HG03565 (cell line): Measurements from ENCODE around the gene AKAP8L.
A peak's percentile ranks its signal among the peaks of the same experiment; 100 is the strongest.

Source experiments
- ATAC-seq: cut with Tn5 transposase; IDR thresholded peaks from one replicate; pipeline ENCODE4 v1.9.1; 2021; ENCODE audit warnings: mild to moderate bottlenecking, moderate library complexity; ENCODE audit not compliant: unreplicated experiment

Gene AKAP8L, protein sequence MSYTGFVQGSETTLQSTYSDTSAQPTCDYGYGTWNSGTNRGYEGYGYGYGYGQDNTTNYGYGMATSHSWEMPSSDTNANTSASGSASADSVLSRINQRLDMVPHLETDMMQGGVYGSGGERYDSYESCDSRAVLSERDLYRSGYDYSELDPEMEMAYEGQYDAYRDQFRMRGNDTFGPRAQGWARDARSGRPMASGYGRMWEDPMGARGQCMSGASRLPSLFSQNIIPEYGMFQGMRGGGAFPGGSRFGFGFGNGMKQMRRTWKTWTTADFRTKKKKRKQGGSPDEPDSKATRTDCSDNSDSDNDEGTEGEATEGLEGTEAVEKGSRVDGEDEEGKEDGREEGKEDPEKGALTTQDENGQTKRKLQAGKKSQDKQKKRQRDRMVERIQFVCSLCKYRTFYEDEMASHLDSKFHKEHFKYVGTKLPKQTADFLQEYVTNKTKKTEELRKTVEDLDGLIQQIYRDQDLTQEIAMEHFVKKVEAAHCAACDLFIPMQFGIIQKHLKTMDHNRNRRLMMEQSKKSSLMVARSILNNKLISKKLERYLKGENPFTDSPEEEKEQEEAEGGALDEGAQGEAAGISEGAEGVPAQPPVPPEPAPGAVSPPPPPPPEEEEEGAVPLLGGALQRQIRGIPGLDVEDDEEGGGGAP

DNA sequence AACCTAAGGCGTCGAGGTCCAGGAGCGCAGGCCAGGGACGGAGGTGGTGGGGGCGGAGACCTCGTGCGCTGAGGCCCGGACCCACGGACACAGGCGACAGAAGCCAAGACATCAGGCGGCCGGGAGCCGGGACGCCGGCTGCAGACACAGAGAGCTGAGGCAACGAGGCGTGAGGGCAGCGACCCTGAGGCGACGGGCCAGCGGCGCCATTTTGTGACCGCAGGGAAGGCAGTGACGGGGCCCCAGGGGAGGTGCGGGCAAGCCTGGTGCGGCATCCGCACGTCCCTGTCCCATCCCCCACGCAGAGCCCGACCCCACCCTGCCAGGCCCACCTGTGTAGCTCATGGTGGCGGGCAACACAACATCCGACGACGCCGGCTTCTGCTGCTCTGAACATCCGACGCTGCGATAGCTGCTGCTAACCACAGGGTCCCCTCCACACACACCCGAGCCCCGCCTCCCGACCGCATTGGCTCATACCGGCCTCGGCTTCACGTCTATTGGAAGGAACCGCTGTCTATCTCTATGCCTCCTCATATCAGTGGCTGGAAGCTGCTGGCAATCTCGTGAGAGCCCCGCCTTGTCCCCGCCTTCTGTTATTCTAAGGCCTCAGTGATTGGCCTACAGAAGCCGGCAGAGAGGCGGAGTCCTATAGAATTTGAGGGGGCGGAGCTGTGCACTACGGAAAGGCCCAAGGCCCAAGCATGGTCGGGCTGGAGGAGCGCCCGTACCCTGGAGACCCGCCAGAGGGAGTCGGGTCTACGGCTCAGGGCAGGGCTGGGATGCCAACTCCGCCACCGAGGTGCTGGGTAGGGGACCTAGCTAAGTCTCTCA is at the start of gene AKAP8L:
Gene AKAP8L, minus strand, starts transcription at position 410 of the 834 bp plus-strand sequence. Its CDS starts 65 bp downstream, at position 345.
- peak; percentile 90 for ATAC-seq

- ATAC-seq, result no peak
Measured at GRCh38 chr19:15467734-15468214, 49.0 kb upstream of the AKAP8L start.

- peak; percentile 53 for ATAC-seq
Measured at GRCh38 chr19:15466851-15467733, 48.3 kb upstream of the AKAP8L start.

DNA sequence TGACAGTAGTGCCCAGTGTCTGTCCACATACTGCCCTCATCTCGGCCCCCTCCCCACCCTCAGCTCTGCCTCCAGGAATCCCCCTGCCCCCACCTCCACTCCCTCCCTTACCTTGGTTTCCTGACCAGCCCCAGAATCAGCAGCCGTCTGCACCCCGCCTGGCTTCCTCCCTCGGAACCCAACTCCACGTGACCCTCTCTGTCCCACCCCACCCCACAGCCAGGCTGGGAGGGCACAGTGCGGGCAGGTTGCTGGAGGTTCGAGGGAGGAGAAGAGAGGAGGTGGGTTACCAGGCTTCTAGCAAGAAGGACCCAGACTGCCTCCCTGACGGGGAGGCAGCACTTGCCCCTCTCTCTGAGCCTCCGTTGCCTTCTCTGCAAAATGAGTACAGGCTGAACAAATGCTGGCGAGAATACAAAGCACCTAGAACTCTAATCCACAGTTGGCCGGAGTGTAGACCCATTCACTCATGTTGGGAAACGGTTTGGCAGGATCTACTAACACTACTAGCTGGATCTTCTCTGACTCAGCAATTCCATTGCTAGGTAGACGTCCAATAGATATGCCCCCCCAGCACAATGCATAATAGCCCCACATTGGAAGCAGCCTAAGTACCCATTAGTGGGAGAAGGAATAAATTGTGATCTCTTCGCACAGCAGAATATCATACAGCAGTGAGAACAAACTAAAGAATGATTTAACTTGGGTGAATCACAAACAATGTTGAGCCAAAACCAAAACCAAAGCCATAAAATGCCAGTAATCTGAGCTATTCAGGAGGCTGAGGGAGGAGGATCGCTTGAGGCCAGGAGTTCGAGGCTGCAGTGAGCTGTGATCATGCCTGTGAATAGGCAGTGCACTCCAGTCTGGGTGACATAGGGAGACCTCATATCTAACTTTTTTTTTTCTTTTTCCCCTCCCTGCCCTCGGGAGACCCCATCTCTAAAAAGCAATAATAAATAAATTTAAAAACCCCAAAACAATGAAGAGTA is 45.9 kb upstream of the AKAP8L start, which contains the start of gene RASAL3:
Gene RASAL3, minus strand, starts transcription at position 151 of the 992 bp plus-strand sequence. CDS start 186 bp downstream, outside the sequence.
- no peak for ATAC-seq

DNA sequence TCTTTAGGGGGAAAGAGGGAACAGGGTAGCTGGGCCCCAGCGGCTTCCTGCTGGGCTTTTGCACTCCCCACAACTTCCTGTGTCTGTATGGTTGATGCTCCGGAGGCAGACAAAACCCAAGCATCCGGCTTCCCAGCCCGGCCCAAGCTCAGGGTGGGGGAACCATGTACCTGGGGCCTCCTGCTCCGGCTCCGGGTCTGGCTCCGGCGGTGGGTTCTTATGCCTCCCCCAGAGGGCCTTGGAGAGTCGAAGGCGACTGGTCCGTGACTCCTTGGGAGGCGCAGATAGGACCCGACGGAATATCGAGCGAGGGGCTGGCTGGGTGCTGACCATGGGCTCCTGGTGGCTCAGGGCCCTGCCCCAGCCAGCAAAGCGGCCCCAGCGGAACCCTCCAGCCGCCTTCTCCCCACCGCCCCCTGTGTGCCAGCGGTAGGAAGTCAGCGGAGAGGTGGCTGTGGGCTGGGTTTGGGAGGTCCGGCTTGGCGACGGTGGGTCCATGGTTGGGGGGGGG is 45.1 kb upstream of the AKAP8L start:
- ATAC-seq, result no peak

DNA sequence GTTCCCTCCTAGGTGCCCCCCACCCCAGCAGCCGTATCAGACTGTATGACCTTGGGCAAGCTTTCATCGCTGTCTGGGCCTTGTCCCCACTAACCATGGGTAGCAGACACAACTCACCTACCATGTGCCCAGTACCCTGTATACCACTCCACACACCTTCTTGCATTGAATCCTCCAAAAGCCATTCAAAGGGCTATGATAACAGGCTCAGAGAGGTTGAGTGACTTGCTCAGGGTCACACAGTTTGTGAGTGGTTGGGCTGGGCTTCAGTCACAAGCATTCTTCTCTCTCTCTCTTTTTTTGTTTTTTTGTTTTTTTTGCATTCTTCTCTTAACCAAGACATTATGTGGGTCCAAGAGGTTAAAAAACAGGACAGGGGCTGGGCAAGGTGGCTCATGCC is 42.9 kb upstream of the AKAP8L start:
- ATAC-seq, result no peak

DNA sequence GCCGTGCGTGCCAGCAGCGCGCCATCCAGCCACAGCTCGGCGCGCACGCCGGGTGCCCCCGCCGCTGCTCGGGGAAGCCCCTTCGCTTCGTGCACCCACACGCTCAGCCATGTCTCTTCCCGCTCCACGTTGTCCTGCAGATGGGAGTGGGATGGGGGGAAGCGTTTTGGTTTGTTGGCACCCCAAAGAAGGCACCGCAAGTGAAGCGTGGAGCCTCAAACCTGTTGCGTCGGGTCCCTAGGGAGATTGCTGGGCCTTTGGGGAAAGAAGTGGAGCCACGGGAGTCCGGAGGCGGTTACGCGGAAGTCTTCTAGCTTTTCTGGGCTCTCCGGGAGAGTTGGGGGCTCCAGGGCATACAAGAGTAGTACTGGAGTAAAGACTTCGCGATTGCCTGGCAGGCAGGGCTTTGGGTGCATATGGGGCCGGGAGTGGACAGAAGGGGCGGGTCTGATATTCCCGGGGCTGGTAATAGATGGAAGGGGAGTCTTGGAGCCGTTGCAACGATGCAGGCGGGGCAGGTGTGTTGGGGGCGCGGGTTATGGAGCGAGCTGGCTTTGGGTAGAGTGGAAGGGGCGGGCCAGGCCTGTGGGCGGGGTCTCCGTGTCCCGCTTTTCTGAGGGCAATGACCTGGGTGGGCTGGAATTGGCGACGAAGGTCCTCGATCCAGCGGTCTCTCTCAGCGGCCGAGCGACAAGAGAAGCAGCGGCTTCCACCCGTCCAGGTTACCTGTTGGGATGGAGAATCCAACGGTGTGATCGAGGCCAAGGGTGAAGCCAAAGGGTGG is 39.1 kb upstream of the AKAP8L start:
- ATAC-seq, result no peak

DNA sequence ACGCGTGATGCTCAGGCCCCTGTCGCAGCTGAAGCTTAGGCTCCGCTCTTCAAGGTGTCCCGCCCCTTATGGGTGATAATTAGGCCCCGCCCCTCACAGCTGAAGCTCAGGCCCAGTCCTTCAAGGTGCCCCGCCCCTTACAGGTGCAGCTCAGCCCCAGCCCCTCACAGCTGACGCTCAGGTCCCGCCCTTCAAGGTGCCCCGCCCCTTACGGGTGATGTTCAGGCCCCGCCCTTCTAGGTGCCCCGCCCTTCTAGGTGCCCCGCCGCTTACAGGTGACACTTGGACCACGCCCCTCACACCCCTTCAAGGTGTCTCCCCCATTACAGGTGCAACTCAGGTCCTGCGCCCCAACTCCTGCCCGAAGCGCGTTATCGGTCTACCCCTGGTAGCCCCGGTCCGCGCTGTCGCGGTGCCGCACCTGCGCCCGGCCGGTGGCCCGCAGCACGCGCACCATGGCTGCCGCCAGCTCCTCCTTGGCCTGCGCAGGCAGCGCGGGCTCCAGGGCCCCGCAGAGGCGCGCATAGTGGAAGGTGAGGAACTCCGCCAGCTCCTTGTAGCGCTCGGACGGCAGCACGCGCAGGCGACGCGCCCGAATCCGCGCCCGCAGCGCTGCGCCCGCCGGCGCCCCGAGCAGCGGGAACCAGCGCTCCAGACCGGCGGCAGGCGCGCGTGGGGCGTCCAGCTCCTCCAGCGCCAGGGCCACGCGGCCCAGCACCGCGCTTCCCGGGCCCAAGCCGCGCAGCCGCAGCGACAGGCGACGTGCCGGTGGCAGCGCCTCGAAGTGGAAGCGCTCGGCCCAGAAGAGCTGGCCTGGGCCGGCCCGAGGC is 38.3 kb upstream of the AKAP8L start:
- no peak for ATAC-seq

DNA sequence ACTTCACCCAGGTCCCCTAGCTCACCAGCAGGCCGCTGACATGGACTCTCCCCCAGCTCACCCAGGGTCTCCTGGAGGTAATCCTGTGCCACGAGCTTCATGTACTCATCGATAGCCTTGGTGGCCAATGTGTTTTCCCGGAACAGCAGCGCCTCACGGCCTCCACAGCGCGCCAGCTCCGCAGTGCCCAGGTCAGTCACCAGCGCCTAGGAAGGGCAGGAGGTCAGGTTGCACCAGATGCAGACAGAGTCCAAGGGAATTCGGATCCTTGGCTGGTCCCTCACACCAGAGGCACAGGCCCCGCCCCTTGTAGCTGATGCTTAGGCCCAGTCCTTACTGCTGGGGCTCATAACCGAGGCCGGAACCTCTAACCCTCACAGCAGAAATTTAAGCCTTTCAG is 37.7 kb upstream of the AKAP8L start:
- no peak for ATAC-seq

- no peak for ATAC-seq
Measured at GRCh38 chr19:15455996-15456395, 37.2 kb upstream of the AKAP8L start.

DNA sequence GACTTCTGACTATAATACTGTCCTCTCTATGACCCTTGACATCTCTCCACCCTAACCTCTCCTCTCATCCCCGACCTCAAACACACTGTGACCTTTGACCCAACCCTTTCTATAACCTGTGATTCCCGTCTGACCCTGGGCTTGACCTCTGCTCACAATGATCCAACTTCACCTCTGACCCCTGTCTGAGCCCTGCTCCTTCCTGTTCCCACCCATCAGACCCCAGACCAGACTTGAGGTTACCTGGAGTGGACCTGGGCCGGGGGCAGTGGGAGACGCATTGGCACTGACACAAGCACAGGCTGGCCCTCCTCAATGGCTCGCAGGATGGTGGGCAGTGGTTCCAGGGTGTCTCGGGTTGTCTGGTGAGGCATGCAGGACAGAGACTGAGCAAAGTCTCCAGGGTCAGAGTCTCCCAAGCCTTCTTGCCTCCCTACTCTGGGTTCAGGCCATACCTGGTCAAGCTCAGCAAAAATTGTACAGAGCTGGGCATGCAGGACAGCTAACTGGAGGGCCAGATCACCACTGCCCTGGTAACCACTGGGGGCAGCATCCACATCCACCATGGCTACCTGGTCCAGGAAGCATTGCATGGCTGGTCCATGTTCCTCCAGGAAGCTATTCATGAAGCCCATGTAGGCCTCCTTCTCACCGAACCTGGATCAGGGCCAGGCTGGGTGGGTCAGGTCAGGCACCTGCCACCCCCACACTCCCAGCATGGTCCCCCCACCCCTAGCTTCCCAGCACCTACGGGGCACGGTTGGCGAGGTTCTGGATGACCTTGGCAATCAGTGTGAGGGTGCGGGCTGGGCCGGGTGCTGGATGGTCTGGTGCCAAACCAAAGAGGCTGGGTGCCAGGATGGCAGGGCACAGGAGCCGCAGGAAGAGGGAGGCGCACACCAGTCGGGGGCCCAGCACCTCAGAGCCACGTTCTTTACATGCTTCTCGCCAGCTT is 35.4 kb upstream of the AKAP8L start:
- no peak for ATAC-seq

GRCh38 chr19:15453091-15453578 is 34.3 kb upstream of the AKAP8L start:
- ATAC-seq, result no peak

- ATAC-seq, result no peak
Measured at GRCh38 chr19:15452111-15453047, 33.6 kb upstream of the AKAP8L start.

DNA sequence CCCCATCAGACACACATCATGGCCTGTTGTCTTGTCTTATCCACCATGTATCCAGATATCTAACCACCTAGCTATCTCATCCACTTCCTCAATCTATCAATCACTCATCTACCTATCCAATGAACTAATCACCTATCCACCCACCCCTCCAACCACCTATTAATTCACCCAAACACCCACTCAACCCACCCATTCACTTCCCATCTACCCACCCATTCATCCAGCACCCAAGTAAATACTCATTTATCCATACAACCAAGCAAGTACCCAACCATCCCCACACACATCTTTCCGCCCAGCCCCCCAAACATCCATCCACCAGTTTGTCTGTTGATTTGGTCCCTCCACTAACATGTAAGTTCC is 31.7 kb upstream of the AKAP8L start:
- ATAC-seq, result no peak
